CD4-positive, alpha-beta T cell treated with Interleukin-21 for 1 hour (primary cell): ENCODE measurements around the gene LRP11.
"Not testable (repeated sequence)": the region's sequence is repeated elsewhere in the genome, so short reads cannot be mapped to it uniquely, and the experiment has no call there.

ENCODE experiments used
- DNase-seq: peaks from one replicate; pipeline ENCODE4 v3.0.0-alpha.2; 2020

Gene LRP11

GRCh38 chr6:149846321-149846720, 17.8 kb downstream of the LRP11 start:
- DNase-seq: no peak

GRCh38 chr6:149845549-149845948, 18.6 kb downstream of the LRP11 start:
- no peak for DNase-seq

GRCh38 chr6:149844480-149844879, 19.7 kb downstream of the LRP11 start:
- DNase-seq: no peak

- DNase-seq: not testable (repeated sequence)
Measured at GRCh38 chr6:149844036-149844435, 20.1 kb downstream of the LRP11 start.

GRCh38 chr6:149843051-149843633, 21.0 kb downstream of the LRP11 start:
- no peak for DNase-seq

- no peak for DNase-seq
Measured at GRCh38 chr6:149842331-149842730, 21.8 kb downstream of the LRP11 start.

- peak; percentile 40 for DNase-seq
Measured at GRCh38 chr6:149840345-149841075, 23.6 kb downstream of the LRP11 start.

GRCh38 chr6:149834513-149835481, 29.4 kb downstream of the LRP11 start:
- peak; percentile 80 for DNase-seq

- no peak for DNase-seq
Measured at GRCh38 chr6:149833651-149834050, 30.5 kb downstream of the LRP11 start.

GRCh38 chr6:149831308-149831820, 32.8 kb downstream of the LRP11 start:
- DNase-seq: no peak

GRCh38 chr6:149830731-149831307, 33.3 kb downstream of the LRP11 start:
- DNase-seq: no peak

- DNase-seq: no peak
Measured at GRCh38 chr6:149825292-149825691, 38.9 kb downstream of the LRP11 start.

GRCh38 chr6:149823013-149823412, 41.1 kb downstream of the LRP11 start:
- DNase-seq: no peak

- DNase-seq: no peak
Measured at GRCh38 chr6:149821492-149821891, 42.7 kb downstream of the LRP11 start.

- DNase-seq: no peak
Measured at GRCh38 chr6:149820506-149820905, 43.7 kb downstream of the LRP11 start.

GRCh38 chr6:149815788-149816187, 48.4 kb downstream of the LRP11 start:
- DNase-seq: no peak

GRCh38 chr6:149813351-149813750, 50.8 kb downstream of the LRP11 start:
- no peak for DNase-seq

GRCh38 chr6:149809798-149810197, 54.4 kb downstream of the LRP11 start:
- no peak for DNase-seq

GRCh38 chr6:149806127-149806526, 58.0 kb downstream of the LRP11 start:
- no peak for DNase-seq

- DNase-seq: no peak
Measured at GRCh38 chr6:149783551-149783950, 80.6 kb downstream of the LRP11 start.

- DNase-seq: no peak
Measured at GRCh38 chr6:149782337-149782736, 81.8 kb downstream of the LRP11 start.

- no peak for DNase-seq
Measured at GRCh38 chr6:149781715-149782114, 82.4 kb downstream of the LRP11 start.

GRCh38 chr6:149779644-149779963, 84.6 kb downstream of the LRP11 start:
- DNase-seq: no peak
